ENCODE results near the gene FAHD1.

DNA sequence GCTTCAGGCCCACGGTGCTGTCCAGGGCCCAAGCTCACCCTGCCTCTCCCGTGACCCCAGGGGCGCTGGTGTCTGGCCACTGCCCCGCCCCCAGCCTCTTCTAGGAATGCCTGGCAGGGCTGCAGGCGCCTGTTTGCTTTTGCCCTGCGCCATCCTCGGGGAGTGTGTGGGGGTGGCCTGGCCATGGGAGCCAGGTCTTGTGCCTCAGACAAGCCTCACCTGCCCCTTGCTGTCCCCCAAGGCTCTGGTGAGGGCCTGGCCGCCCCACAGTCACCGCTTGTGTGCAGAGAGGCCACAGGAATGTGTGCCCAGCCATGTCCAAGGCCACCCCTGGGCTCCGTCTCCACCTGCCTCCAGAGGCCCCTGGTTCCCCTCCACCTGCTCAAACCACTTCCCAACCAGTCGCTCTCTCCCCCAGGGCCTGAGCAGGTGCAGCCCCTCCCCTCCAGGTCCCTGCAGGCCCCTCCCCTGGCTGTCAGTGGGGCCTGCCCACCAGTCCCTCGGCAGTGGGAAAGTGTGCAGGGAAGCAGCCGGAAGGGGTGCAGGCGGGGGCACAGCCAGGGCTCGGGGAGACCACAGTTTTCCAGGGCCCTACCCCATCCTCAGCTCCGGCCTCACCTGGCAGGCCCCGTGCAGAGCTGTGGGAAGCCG lies 32.7 kb upstream of the FAHD1 start:
- TF ChIP-seq, protein P1, sequence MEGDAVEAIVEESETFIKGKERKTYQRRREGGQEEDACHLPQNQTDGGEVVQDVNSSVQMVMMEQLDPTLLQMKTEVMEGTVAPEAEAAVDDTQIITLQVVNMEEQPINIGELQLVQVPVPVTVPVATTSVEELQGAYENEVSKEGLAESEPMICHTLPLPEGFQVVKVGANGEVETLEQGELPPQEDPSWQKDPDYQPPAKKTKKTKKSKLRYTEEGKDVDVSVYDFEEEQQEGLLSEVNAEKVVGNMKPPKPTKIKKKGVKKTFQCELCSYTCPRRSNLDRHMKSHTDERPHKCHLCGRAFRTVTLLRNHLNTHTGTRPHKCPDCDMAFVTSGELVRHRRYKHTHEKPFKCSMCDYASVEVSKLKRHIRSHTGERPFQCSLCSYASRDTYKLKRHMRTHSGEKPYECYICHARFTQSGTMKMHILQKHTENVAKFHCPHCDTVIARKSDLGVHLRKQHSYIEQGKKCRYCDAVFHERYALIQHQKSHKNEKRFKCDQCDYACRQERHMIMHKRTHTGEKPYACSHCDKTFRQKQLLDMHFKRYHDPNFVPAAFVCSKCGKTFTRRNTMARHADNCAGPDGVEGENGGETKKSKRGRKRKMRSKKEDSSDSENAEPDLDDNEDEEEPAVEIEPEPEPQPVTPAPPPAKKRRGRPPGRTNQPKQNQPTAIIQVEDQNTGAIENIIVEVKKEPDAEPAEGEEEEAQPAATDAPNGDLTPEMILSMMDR (IDR thresholded peaks at IDR 0.05): no peak
- no peak for TF ChIP-seq POLR2A (IDR thresholded peaks at IDR 0.05)
